GM12801 (cell line): ENCODE results near the gene SMNDC1.

Experiments used
- TF ChIP-seq, protein P1 (sequence below): IDR thresholded peaks from one replicate; pipeline ENCODE4 v1.5.1; 2011; ENCODE audit warnings: control low read depth; ENCODE audit not compliant: insufficient read length; ENCODE audit errors: extremely low read depth

The SMNDC1 gene

DNA sequence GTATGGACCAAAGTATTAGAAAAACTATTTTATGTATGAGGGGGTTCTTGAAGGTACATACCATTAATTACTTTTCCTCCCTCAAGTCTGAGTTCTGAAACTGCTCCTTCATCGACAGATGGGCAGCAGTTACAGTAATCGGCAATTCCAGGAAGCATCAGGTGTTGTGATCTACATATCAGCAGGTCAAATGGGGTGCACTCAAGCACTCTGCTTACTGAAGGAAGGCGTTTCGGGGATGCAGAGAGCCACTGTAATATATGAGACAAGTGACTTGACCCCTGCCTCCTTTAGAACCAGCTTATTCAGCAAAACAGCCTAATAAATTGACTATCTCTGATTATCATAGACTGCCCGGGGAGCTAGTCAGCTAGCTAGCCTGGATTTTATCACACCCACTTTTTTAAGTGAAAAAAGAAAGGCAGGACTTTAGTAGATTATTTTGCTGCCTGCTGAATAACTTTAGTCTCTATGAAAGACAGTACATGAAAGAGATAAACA lies 4.2 kb downstream of the SMNDC1 start:
- TF ChIP-seq, protein P1, sequence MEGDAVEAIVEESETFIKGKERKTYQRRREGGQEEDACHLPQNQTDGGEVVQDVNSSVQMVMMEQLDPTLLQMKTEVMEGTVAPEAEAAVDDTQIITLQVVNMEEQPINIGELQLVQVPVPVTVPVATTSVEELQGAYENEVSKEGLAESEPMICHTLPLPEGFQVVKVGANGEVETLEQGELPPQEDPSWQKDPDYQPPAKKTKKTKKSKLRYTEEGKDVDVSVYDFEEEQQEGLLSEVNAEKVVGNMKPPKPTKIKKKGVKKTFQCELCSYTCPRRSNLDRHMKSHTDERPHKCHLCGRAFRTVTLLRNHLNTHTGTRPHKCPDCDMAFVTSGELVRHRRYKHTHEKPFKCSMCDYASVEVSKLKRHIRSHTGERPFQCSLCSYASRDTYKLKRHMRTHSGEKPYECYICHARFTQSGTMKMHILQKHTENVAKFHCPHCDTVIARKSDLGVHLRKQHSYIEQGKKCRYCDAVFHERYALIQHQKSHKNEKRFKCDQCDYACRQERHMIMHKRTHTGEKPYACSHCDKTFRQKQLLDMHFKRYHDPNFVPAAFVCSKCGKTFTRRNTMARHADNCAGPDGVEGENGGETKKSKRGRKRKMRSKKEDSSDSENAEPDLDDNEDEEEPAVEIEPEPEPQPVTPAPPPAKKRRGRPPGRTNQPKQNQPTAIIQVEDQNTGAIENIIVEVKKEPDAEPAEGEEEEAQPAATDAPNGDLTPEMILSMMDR: no peak

DNA sequence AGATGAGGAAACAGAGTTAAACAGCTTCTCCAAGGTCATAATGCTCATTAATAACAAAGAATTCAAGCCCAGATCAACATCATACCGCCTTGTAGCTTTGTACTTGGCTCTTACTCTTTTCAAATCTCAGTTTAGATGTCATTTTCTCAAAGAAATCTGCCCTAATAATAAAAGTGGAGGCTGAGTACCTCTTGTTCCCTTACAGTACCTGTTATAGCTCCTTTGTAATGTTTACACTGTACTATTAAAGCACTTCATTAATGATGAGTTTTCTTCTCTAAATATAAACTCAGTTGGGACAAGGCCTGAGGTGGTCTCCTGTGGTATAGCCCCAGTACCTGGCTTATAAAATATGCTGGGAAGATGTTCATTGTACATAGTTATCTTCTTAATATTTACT lies 7.8 kb downstream of the SMNDC1 start:
- TF ChIP-seq, protein P1: no peak

DNA sequence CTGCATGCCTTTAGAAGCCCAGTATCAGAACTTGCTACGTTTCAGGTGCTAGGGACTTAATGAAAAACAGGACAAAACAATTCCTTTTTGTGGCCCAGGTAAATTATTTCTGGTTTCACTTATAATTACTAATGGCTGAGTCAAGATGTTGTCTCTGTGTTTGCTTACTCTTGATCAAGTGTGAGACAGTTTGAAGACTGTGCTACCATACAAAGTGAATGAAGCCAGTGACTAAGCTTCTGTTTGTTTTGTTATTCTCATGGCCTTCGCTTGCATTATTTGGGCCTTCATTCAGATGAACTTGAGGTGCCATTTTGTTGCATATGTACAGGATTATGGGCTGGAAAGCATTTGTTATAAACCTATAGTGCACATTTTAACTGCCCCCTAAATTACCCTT lies 17.9 kb downstream of the SMNDC1 start:
- TF ChIP-seq, protein P1: no peak

DNA sequence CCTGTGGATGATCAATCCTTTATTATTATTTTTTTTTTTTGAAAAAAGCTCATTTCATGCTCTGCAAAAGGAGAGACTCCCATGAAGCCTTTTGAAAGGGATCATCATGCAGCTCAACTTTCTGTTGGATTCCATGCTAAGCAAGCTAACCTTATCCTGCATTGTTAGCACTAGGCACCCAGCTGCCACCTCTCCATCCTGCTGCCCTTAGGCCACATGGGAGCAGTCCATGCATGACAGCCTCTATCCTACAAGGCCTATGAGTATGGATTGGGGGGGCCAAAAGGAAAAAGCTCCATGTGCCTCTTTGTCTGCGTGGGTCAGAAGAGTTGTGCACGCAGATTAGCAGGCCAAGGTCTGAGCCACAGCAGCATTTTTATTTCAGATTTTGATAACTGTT lies 19.2 kb downstream of the SMNDC1 start:
- TF ChIP-seq, protein P1: no peak

DNA sequence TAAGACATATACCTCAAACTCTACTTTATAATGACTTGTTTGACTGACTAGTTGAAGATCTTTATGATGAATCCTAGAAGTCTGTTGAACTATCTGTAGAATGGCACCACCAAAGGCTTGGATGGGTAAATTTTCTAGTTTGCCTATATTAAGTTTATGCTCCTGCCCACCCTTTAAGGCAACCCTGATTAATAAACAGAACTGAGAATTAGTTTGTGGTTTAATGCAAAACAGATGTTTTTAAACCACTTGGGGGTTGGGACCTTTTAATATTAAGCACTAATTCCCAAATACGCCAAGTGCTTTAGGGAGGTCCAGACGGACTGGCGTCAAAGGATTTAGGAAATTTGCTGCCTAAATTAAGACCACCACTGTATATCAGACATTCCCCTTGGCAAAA lies 20.5 kb downstream of the SMNDC1 start:
- TF ChIP-seq, protein P1: no peak

DNA sequence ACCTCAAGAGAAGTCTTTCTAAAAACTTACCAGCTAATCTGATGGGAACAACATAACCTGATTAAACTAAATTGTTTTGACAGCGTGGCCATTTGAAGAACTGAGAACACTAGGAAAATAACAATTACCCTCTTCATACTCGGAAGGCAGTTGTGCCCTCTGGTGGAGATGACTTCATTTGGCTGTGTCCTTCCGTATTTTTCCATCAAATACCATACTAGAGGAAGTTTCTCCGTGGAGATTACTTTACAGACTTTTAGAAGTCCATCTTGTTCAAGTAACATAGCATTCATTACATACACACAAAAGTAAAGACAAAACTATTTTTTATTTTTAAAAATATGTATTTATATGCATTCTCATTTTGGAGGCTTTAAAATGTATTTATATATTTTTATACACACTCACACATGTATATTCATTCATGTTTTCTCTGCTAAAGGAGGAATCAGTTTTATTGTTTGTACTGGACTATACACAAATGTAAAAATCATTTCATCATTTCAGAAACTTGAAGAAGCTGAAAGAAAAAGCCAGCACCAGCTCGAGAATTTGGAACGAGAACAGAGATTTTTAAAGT lies 25.2 kb downstream of the SMNDC1 start:
- TF ChIP-seq, protein P1: no peak

DNA sequence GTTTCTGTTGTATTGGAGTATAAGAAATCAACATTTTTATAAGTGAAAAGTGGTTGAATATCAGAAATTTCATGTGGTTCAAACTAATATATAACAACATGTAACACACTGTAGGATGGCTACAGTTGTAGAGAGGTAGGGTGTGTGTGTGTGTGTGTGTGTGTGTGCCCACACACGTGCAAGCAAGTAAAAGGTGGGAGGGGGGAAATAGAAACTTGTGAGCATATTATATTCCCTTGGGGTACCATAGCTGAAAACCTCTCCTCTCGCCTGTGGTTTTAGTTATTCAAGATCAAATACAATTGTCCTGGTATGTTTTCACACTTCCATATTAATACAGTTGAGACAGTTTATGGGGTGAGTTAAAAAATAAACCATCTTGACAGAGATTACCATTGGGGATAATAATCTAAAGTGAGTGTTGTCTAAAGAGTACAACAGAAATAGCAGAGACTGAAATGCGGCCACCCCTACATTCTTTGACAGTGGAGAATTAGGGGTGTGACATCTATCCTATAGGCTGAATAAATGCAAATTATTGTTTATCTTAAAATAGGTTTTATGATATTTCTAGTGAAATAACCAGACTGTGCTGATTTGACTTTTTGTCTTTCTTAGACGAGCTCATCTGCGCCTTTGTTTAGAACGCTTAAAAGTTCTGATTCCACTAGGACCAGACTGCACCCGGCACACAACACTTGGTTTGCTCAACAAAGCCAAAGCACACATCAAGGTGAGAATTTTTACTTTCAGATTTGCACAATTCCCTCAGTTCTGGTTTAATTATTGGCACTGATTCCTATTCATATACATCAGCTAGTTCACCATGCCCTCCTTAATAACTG lies 25.9 kb downstream of the SMNDC1 start:
- TF ChIP-seq, protein P1: no peak
